ENCODE measurements around the gene ZIC1.

- TF ChIP-seq CTCF (IDR thresholded peaks at IDR 0.05), result no peak
- no peak for TF ChIP-seq POLR2A (IDR thresholded peaks at IDR 0.05)
These were observed 14.8 kb downstream of the ZIC1 start for GRCh38 chr3:147423798-147424580.
